Keratinocyte (primary cell): ENCODE results near the gene GLS. TPM values are rescaled to one million over a fixed set of nuclear protein-coding genes. Genes with fewer than 3 reads are reported as not detected.
"Not testable (repeated sequence)": the region's sequence is repeated elsewhere in the genome, so short reads cannot be mapped to it uniquely, and the experiment has no call there.

Experiments
- DNase-seq: peaks from one replicate; pipeline ENCODE4 v3.0.0-alpha.2; 2011; ENCODE audit warnings: low read depth, missing footprints, low spot score
- FAIRE-seq: peaks from 2 replicates; lab custom pipeline; 2011; peaks lifted over from hg19 to GRCh38; lab: Jason Lieb, UNC
- H2AFZ ChIP-seq: 2 replicates; pipeline ENCODE4 v1.6.0; 2012; ENCODE audit warnings: low read length, control low read depth, inconsistent platforms; ENCODE audit not compliant: control insufficient read depth
- H3K27ac ChIP-seq: 2 replicates; pipeline ENCODE4 v1.5.1; 2011; ENCODE audit warnings: low read length; ENCODE audit not compliant: control insufficient read depth, insufficient read depth
- H3K27me3 ChIP-seq: 3 replicates; pipeline ENCODE4 v1.6.0; 2011; ENCODE audit warnings: low read length; ENCODE audit not compliant: control insufficient read depth, insufficient read depth; ENCODE audit errors: extremely low read depth
- H3K36me3 ChIP-seq, 2 experiments: 2 replicates in 1 of 2; 3 replicates in 1 of 2; pipeline ENCODE4 v1.5.1; 2011; ENCODE audit warnings: low read length in 2 of 2, mild to moderate bottlenecking in 1 of 2; ENCODE audit not compliant: control insufficient read depth in 2 of 2, insufficient read depth in 2 of 2; ENCODE audit errors: extremely low read depth in 1 of 2
- H3K4me1 ChIP-seq: 3 replicates; pipeline ENCODE4 v1.5.1; 2011; ENCODE audit warnings: low read length; ENCODE audit not compliant: control insufficient read depth, insufficient read depth; ENCODE audit errors: extremely low read depth
- H3K4me2 ChIP-seq: 3 replicates; pipeline ENCODE4 v1.6.0; 2011; ENCODE audit warnings: low read depth, low read length; ENCODE audit not compliant: control insufficient read depth, insufficient read depth; ENCODE audit errors: extremely low read depth
- H3K4me3 ChIP-seq, 3 experiments: fragments of 200-600 bp in 1 of 3; sonication (generic) in 1 of 3; 2 replicates in 2 of 3; 3 replicates in 1 of 3; pipeline ENCODE4 v1.5.1; 2011 to 2016; ENCODE audit warnings: low read length in 3 of 3, mild to moderate bottlenecking in 3 of 3, control low read depth in 2 of 3, inconsistent platforms in 1 of 3, low read depth in 1 of 3, mixed read lengths in 1 of 3, mixed run types in 1 of 3, moderate library complexity in 1 of 3; ENCODE audit not compliant: control insufficient read depth in 2 of 3, insufficient read depth in 2 of 3; ENCODE audit errors: extremely low read depth in 1 of 3
- H3K79me2 ChIP-seq: 2 replicates; pipeline ENCODE4 v1.6.0; 2012; ENCODE audit warnings: low read length; ENCODE audit not compliant: control insufficient read depth, insufficient read depth
- H3K9ac ChIP-seq: 3 replicates; pipeline ENCODE4 v1.6.0; 2011; ENCODE audit warnings: low read length; ENCODE audit not compliant: control insufficient read depth, insufficient read depth; ENCODE audit errors: extremely low read depth
- H3K9me1 ChIP-seq: 3 replicates; pipeline ENCODE4 v1.6.0; 2011; ENCODE audit warnings: low read length; ENCODE audit not compliant: control insufficient read depth, insufficient read depth; ENCODE audit errors: extremely low read depth
- H3K9me3 ChIP-seq: 2 replicates; pipeline ENCODE4 v1.5.1; 2012; ENCODE audit warnings: low read depth, low read length; ENCODE audit not compliant: control insufficient read depth
- H4K20me1 ChIP-seq: 3 replicates; pipeline ENCODE4 v1.6.0; 2011; ENCODE audit warnings: low read length; ENCODE audit not compliant: control insufficient read depth, insufficient read depth; ENCODE audit errors: extremely low read depth
- EZH2 ChIP-seq: IDR thresholded peaks from one replicate; pipeline ENCODE4 v1.6.1; 2012; ENCODE audit warnings: inconsistent platforms, mild to moderate bottlenecking, low read length, moderate library complexity
- dilution Hi-C: fragments of 300-500 bp; cut with MboI; formaldehyde crosslinking; loops from one replicate; pipeline ENCODE4 v1.7.0; 2020; ENCODE audit warnings: low sequenced_read_pairs; ENCODE audit not compliant: extremely low pct_ligation_motif_present
- polyA plus RNA-seq, 5 experiments: library from polyadenylated mRNA; depleted of rRNA in 3 of 5; stranded (reverse) in 3 of 5; stranded (forward) in 1 of 5; unstranded in 1 of 5; fragments of >200 nt; gene quantifications; 1 replicate in 1 of 5; 2 replicates in 3 of 5; 3 replicates in 1 of 5; pipeline versions ENCODE4 v1.2.1 to v1.2.3, GENCODE V29; 2011 to 2012; ENCODE audit warnings: missing spikeins in 2 of 5, low read depth in 1 of 5, low replicate concordance in 1 of 5
- TF ChIP-seq, protein P1 (sequence below), 3 experiments: IDR thresholded peaks in 1 of 3; conservative IDR thresholded peaks in 1 of 3; optimal IDR thresholded peaks in 1 of 3; 2 replicates in 2 of 3; 3 replicates in 1 of 3; pipeline versions ENCODE3 to v1.5.1; 2011; ENCODE audit warnings: low read length in 3 of 3, mild to moderate bottlenecking in 3 of 3, moderate library complexity in 2 of 3, control low read depth in 1 of 3, inconsistent platforms in 1 of 3; ENCODE audit not compliant: insufficient read depth in 2 of 3; ENCODE audit errors: extremely low read depth in 1 of 3

The GLS gene
- polyA plus RNA-seq, 1 donor (not counting 4 experiments of a cell fraction or from before 2014, with no cell fraction given): 130 TPM

- peaks cover 38% of the 10 kb centered on the region for H3K4me1 ChIP-seq
These were observed 33.0 kb upstream of the GLS start for GRCh38 chr2:190847504-190848081.

GRCh38 chr2:190849774-190850173 is 30.8 kb upstream of the GLS start:
- dilution Hi-C loops: no loop called here
- peak; percentile 71 for FAIRE-seq
- no peak for DNase-seq
- no peak overlapping the region for H3K4me3 ChIP-seq
- no peak overlapping the region for H3K27ac ChIP-seq
- TF ChIP-seq, protein P1, sequence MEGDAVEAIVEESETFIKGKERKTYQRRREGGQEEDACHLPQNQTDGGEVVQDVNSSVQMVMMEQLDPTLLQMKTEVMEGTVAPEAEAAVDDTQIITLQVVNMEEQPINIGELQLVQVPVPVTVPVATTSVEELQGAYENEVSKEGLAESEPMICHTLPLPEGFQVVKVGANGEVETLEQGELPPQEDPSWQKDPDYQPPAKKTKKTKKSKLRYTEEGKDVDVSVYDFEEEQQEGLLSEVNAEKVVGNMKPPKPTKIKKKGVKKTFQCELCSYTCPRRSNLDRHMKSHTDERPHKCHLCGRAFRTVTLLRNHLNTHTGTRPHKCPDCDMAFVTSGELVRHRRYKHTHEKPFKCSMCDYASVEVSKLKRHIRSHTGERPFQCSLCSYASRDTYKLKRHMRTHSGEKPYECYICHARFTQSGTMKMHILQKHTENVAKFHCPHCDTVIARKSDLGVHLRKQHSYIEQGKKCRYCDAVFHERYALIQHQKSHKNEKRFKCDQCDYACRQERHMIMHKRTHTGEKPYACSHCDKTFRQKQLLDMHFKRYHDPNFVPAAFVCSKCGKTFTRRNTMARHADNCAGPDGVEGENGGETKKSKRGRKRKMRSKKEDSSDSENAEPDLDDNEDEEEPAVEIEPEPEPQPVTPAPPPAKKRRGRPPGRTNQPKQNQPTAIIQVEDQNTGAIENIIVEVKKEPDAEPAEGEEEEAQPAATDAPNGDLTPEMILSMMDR (optimal IDR thresholded peaks at IDR 0.05 in 1 of 3, IDR thresholded peaks at IDR 0.05 in 1 of 3, conservative IDR thresholded peaks at IDR 0.05 in 1 of 3; ENCODE audit: extremely low read depth in 1 of 3, insufficient read depth in 2 of 3, low read length in 3 of 3): no peak
- TF ChIP-seq EZH2: no peak
- H4K20me1 ChIP-seq: no peaks in the 10 kb centered on the region
- H3K9me3 ChIP-seq: no peaks in the 10 kb centered on the region
- no peaks in the 10 kb centered on the region for H3K9me1 ChIP-seq
- no peaks in the 10 kb centered on the region for H3K36me3 ChIP-seq
- H3K79me2 ChIP-seq: no peaks in the 10 kb centered on the region
- H3K27me3 ChIP-seq: no peaks in the 10 kb centered on the region
- no peak overlapping the region for H3K9ac ChIP-seq
- peak overlapping the region; percentile 5 for H3K4me2 ChIP-seq
- peak overlapping the region; percentile 12 for H2AFZ ChIP-seq
- H3K4me1 ChIP-seq: peaks cover 31% of the 10 kb centered on the region

More at GRCh38 chr2:190847504-190848081, 33.0 kb upstream of the GLS start:
- H3K4me2 ChIP-seq: no peak overlapping the region
- no peaks in the 10 kb centered on the region for H3K79me2 ChIP-seq
- no peaks in the 10 kb centered on the region for H3K9me3 ChIP-seq
- FAIRE-seq (no peak), DNase-seq (no peak)
- no peaks in the 10 kb centered on the region for H4K20me1 ChIP-seq
- no peaks in the 10 kb centered on the region for H3K36me3 ChIP-seq
- TF ChIP-seq, protein P1 (optimal IDR thresholded peaks at IDR 0.05 in 1 of 3, IDR thresholded peaks at IDR 0.05 in 1 of 3, conservative IDR thresholded peaks at IDR 0.05 in 1 of 3; ENCODE audit: extremely low read depth in 1 of 3, insufficient read depth in 2 of 3, low read length in 3 of 3): no peak
- TF ChIP-seq EZH2: no peak
- H3K27ac ChIP-seq: no peak overlapping the region
- H3K9ac ChIP-seq: no peak overlapping the region
- H3K27me3 ChIP-seq: no peaks in the 10 kb centered on the region
- no peak overlapping the region for H3K4me3 ChIP-seq
- dilution Hi-C loops: no loop called here
- H3K9me1 ChIP-seq: no peaks in the 10 kb centered on the region
- H2AFZ ChIP-seq: no peak overlapping the region

DNA sequence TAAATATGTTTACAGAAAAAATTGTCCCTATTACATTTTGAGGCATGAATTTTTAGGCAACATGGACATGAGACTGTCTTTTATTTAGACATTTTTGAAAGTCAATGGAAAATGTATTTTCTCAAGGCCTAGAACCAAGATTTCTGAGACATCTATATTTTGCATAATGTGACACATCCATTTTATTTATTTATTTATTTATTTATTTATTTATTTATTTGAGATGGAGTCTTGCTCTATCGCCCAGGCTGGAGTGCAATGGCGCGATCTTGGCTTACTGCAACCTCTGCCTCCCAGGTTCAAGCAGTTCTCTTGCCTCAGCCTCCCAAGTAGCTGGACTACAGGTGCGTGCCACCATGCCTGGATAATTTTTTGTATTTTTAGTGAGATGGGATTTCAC is 27.6 kb upstream of the GLS start:
- H3K9me3 ChIP-seq, FAIRE-seq, H3K4me3 ChIP-seq, H3K9ac ChIP-seq, H3K36me3 ChIP-seq, H3K27ac ChIP-seq, H3K79me2 ChIP-seq, H3K4me2 ChIP-seq, H3K27me3 ChIP-seq, H4K20me1 ChIP-seq, H2AFZ ChIP-seq, dilution Hi-C loops, DNase-seq, H3K9me1 ChIP-seq: not testable (repeated sequence)
- peaks cover 16% of the 10 kb centered on the region for H3K4me1 ChIP-seq
